K562 (cell line): ENCODE results near the gene YIF1A.
"Not testable (repeated sequence)": the region's sequence is repeated elsewhere in the genome, so short reads cannot be mapped to it uniquely, and the experiment has no call there.

ENCODE experiments used
- ARID2 ChIP-seq: fragments of 450-650 bp; IDR thresholded peaks from 2 replicates; pipeline ENCODE4 v1.6.1; 2017; ENCODE audit warnings: antibody characterized with exemption, mild to moderate bottlenecking
- ATF4 ChIP-seq: fragments of 450-650 bp; formaldehyde crosslinking; IDR thresholded peaks from 2 replicates; pipeline ENCODE4 v1.4.0; 2022; ENCODE audit warnings: mild to moderate bottlenecking, moderate library complexity
- CTCF ChIP-seq, 3 experiments: IDR thresholded peaks in 2 of 3; conservative IDR thresholded peaks in 1 of 3; 2 replicates each; pipeline ENCODE4 v1.5.1; 2011 to 2012; ENCODE audit warnings: low read length in 3 of 3, mild to moderate bottlenecking in 3 of 3, control low read depth in 2 of 3, improper control_type of control experiment in 1 of 3, inconsistent platforms in 1 of 3, low read depth in 1 of 3, mixed read lengths in 1 of 3, moderate library complexity in 1 of 3; ENCODE audit not compliant: insufficient read depth in 2 of 3
- EZH2 ChIP-seq: IDR thresholded peaks from 2 replicates; pipeline ENCODE4 v1.6.1; 2012; ENCODE audit warnings: low read depth, mild to moderate bottlenecking, inconsistent platforms, low read length, borderline replicate concordance
- GMEB1 ChIP-seq: fragments of 250-450 bp; sonication (Bioruptor Pico); IDR thresholded peaks from 2 replicates; pipeline ENCODE4 v1.4.0; 2020; ENCODE audit warnings: mild to moderate bottlenecking
- POLR2A ChIP-seq: fragments of 450-650 bp; conservative IDR thresholded peaks from 2 replicates; pipeline ENCODE4 v1.6.1; 2016
- POLR2AphosphoS5 ChIP-seq: IDR thresholded peaks from 2 replicates; pipeline ENCODE4 v1.6.1; 2011; ENCODE audit warnings: mild to moderate bottlenecking, low read depth, low read length, moderate library complexity; ENCODE audit not compliant: control insufficient read depth, insufficient read depth
- SAFB2 ChIP-seq: fragments of 200-400 bp; formaldehyde crosslinking; IDR thresholded peaks from 2 replicates; pipeline ENCODE4 v1.6.1; 2018; ENCODE audit warnings: borderline replicate concordance, low read length, low read depth, moderate library complexity; ENCODE audit not compliant: severe bottlenecking
- TBL1XR1 ChIP-seq, 2 experiments: IDR thresholded peaks; 2 replicates each; pipeline ENCODE4 v1.6.1; 2012; ENCODE audit warnings: improper control_type of control experiment in 2 of 2, low read length in 2 of 2, mild to moderate bottlenecking in 1 of 2
- TF ChIP-seq, protein P1 (sequence below): sonication (generic); formaldehyde crosslinking; IDR thresholded peaks from 2 replicates; pipeline ENCODE4 v1.8.0; 2022; ENCODE audit warnings: mild to moderate bottlenecking, missing genetic modification reagents
- TF ChIP-seq, protein P2 (sequence below), 2 experiments: fragments of 450-650 bp; conservative IDR thresholded peaks; 2 replicates each; pipeline ENCODE4 v1.6.1; 2017; ENCODE audit warnings: mild to moderate bottlenecking in 2 of 2, moderate library complexity in 2 of 2
- TF ChIP-seq, protein P3 (sequence below): sonication (generic); formaldehyde crosslinking; IDR thresholded peaks from 2 replicates; pipeline ENCODE4 v1.9.0; 2022; ENCODE audit warnings: mild to moderate bottlenecking, missing genetic modification reagents

- not testable (repeated sequence) for TF ChIP-seq SAFB2; CTCF (IDR thresholded peaks at IDR 0.05 in 2 of 3, conservative IDR thresholded peaks at IDR 0.05 in 1 of 3; ENCODE audit: insufficient read depth in 2 of 3, low read depth in 1 of 3, low read length in 3 of 3); POLR2AphosphoS5; GMEB1 (CRISPR knock-in tag); EZH2; ARID2; ATF4 (CRISPR knock-in tag); TBL1XR1 (IDR thresholded peaks at IDR 0.05; ENCODE audit: low read length in 2 of 2); POLR2A
- TF ChIP-seq, protein P1, sequence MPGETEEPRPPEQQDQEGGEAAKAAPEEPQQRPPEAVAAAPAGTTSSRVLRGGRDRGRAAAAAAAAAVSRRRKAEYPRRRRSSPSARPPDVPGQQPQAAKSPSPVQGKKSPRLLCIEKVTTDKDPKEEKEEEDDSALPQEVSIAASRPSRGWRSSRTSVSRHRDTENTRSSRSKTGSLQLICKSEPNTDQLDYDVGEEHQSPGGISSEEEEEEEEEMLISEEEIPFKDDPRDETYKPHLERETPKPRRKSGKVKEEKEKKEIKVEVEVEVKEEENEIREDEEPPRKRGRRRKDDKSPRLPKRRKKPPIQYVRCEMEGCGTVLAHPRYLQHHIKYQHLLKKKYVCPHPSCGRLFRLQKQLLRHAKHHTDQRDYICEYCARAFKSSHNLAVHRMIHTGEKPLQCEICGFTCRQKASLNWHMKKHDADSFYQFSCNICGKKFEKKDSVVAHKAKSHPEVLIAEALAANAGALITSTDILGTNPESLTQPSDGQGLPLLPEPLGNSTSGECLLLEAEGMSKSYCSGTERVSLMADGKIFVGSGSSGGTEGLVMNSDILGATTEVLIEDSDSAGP (CRISPR knock-in tag) = not testable (repeated sequence)
- TF ChIP-seq, protein P2, sequence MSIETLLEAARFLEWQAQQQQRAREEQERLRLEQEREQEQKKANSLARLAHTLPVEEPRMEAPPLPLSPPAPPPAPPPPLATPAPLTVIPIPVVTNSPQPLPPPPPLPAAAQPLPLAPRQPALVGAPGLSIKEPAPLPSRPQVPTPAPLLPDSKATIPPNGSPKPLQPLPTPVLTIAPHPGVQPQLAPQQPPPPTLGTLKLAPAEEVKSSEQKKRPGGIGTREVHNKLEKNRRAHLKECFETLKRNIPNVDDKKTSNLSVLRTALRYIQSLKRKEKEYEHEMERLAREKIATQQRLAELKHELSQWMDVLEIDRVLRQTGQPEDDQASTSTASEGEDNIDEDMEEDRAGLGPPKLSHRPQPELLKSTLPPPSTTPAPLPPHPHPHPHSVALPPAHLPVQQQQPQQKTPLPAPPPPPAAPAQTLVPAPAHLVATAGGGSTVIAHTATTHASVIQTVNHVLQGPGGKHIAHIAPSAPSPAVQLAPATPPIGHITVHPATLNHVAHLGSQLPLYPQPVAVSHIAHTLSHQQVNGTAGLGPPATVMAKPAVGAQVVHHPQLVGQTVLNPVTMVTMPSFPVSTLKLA (conservative IDR thresholded peaks at IDR 0.05) = not testable (repeated sequence)
- TF ChIP-seq, protein P3, sequence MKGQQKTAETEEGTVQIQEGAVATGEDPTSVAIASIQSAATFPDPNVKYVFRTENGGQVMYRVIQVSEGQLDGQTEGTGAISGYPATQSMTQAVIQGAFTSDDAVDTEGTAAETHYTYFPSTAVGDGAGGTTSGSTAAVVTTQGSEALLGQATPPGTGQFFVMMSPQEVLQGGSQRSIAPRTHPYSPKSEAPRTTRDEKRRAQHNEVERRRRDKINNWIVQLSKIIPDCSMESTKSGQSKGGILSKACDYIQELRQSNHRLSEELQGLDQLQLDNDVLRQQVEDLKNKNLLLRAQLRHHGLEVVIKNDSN (CRISPR knock-in tag) = not testable (repeated sequence)
These were observed 35.9 kb downstream of the YIF1A start for GRCh38 chr11:66253081-66253480.
